Aorta (tissue), 5 donors: Measurements from ENCODE around the gene TICRR. TPM values are rescaled to one million over a fixed set of nuclear protein-coding genes. Genes with fewer than 3 reads are reported as not detected.
A peak's percentile ranks its signal among the peaks of the same experiment; 100 is the strongest.

Source experiments
- ATAC-seq: fragments of 200-7000 bp; cut with Tn5 transposase; one replicate; pipeline ENCODE4 v1.9.1; 2022; ENCODE audit warnings: moderate library complexity; ENCODE audit not compliant: low FRiP score
- DNase-seq, 2 donors: peaks; one replicate each; pipeline ENCODE4 v3.0.0-alpha.2; 2020
- H3K27ac ChIP-seq, 2 donors: one replicate each; pipeline ENCODE4 v1.5.1; 2013; ENCODE audit warnings: low read length in 2 of 2, mild to moderate bottlenecking in 2 of 2, moderate library complexity in 2 of 2, control low read depth in 1 of 2, inconsistent platforms in 1 of 2, low read depth in 1 of 2
- H3K27me3 ChIP-seq, 2 donors: one replicate each; pipeline ENCODE4 v1.6.1; 2013; ENCODE audit warnings: control low read depth in 1 of 2, low read length in 1 of 2, mild to moderate bottlenecking in 1 of 2, moderate library complexity in 1 of 2; ENCODE audit not compliant: insufficient read depth in 2 of 2, control insufficient read depth in 1 of 2
- H3K36me3 ChIP-seq, 2 donors: one replicate each; pipeline ENCODE4 v1.6.1; 2013; ENCODE audit warnings: control low read depth in 1 of 2, low read length in 1 of 2, mild to moderate bottlenecking in 1 of 2; ENCODE audit not compliant: insufficient read depth in 2 of 2, control insufficient read depth in 1 of 2
- H3K4me1 ChIP-seq, 2 donors: one replicate each; pipeline ENCODE4 v1.6.1; 2013; ENCODE audit warnings: low read length in 2 of 2, control low read depth in 1 of 2, mild to moderate bottlenecking in 1 of 2, moderate library complexity in 1 of 2; ENCODE audit not compliant: insufficient read depth in 2 of 2, control insufficient read depth in 1 of 2
- H3K4me3 ChIP-seq, 2 donors: one replicate each; pipeline ENCODE4 v1.5.1; 2013; ENCODE audit warnings: low read length in 2 of 2, control low read depth in 1 of 2, mild to moderate bottlenecking in 1 of 2
- H3K9me3 ChIP-seq: one replicate; pipeline ENCODE4 v1.6.1; 2013; ENCODE audit warnings: mild to moderate bottlenecking, low read length; ENCODE audit not compliant: control insufficient read depth
- WGBS, 2 donors: extraction: QIAGEN DNeasy Blood & Tissue Kit; methylation state at CpG; one replicate each; pipeline ENCODE4 v1.1.7; 2013; 5-methylcytosine and 5-hydroxymethylcytosine counted together
- intact Hi-C, 2 donors: fragments of 100-400 bp; cut with DNase I; formaldehyde crosslinking; loops; one replicate each; pipeline versions ENCODE4 v1.14.2 to v1.15.0; 2022
- long read RNA-seq, 2 donors: library from polyadenylated mRNA; unstranded; transcript quantifications; one replicate each; pipeline ENCODE4 v2.0.0, GENCODE V29; 2020 to 2021
- polyA plus RNA-seq, 2 donors: library from polyadenylated mRNA; stranded (reverse); fragments of 200-250 nt; gene quantifications; one replicate each; pipeline ENCODE4 v1.2.3, GENCODE V29; 2013
- total RNA-seq, 2 donors: library from RNA; stranded (reverse); fragmentation: NEBNext Ultra II Directional; extraction: Animal tissue kit (Norgen Biotek cat#: 25700); gene quantifications; one replicate each; pipeline ENCODE4 v1.2.1, GENCODE V29; 2021
- donor health status: healthy with polysubstance abuse.
- donor health status: Bipolar disorder and iron deficiency.
- donor health status: DM: no; HTN: no; CAD: no.
- donor health status: DM: no; HTN: no; CAD: no.
- donor health status: DM: yes; HTN: yes; CAD: no.

Gene TICRR, protein sequence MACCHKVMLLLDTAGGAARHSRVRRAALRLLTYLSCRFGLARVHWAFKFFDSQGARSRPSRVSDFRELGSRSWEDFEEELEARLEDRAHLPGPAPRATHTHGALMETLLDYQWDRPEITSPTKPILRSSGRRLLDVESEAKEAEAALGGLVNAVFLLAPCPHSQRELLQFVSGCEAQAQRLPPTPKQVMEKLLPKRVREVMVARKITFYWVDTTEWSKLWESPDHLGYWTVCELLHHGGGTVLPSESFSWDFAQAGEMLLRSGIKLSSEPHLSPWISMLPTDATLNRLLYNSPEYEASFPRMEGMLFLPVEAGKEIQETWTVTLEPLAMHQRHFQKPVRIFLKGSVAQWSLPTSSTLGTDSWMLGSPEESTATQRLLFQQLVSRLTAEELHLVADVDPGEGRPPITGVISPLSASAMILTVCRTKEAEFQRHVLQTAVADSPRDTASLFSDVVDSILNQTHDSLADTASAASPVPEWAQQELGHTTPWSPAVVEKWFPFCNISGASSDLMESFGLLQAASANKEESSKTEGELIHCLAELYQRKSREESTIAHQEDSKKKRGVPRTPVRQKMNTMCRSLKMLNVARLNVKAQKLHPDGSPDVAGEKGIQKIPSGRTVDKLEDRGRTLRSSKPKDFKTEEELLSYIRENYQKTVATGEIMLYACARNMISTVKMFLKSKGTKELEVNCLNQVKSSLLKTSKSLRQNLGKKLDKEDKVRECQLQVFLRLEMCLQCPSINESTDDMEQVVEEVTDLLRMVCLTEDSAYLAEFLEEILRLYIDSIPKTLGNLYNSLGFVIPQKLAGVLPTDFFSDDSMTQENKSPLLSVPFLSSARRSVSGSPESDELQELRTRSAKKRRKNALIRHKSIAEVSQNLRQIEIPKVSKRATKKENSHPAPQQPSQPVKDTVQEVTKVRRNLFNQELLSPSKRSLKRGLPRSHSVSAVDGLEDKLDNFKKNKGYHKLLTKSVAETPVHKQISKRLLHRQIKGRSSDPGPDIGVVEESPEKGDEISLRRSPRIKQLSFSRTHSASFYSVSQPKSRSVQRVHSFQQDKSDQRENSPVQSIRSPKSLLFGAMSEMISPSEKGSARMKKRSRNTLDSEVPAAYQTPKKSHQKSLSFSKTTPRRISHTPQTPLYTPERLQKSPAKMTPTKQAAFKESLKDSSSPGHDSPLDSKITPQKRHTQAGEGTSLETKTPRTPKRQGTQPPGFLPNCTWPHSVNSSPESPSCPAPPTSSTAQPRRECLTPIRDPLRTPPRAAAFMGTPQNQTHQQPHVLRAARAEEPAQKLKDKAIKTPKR (N-terminal part only)
- total RNA-seq (under 1 TPM; 0.16 to 0.60 TPM), polyA plus RNA-seq (under 1 TPM in 1 of 2 donors, not detected in 1; 0.03 TPM)
- long read RNA-seq, donor 1 = 0 reads
- long read RNA-seq, donor 2, partial matches to known transcripts = 1 of 2 reads
- long read RNA-seq, donor 2, other reads (novel, unspliced or antisense) = 1 of 2 reads

DNA sequence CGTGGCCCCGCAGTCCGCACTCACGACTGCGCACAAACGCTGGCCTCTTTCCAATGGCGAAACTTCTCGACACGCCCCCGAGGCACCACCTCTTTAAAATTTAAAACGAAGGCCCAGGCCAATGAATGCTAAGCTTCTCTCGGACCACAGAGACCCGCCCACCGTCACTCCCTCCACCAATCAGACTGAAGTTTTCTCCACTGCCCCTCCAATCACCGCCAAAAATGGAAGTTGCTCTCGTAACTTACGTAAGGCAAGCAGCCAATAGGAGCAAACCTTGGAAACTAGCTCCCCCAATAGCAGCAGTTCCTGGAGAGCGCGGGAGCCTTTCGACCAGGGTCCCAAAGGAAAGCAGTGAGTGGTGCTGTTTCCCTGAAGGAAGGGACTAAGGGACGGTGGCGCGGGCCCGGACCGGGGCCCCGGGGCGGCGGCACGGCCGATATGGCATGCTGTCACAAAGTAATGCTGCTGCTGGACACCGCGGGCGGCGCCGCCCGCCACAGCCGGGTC is at the start of gene TICRR:
TICRR (plus strand) TSS at position 324 of the 510 bp plus-strand sequence; CDS start at position 442, 118 bp downstream.
- Histone ChIP-seq H3K27ac (no peak within 1 kb of the TSS), H3K36me3 (no peaks in the 10 kb centered on the region), H3K9me3 (no peaks in the 10 kb centered on the region), H3K27me3 (no peaks in the 10 kb centered on the region), H3K4me3 (peak within 1 kb of the TSS; percentile 60 to 75), H3K4me1 (no peaks in the 10 kb centered on the region)
- ATAC-seq (peak; percentile 98), DNase-seq (peak; percentile 96 to 97)
- intact Hi-C loops = no loop called here
- 1% methylated on average over 35 to 37 of the region's 37 CpGs for WGBS, 2 donors

DNA sequence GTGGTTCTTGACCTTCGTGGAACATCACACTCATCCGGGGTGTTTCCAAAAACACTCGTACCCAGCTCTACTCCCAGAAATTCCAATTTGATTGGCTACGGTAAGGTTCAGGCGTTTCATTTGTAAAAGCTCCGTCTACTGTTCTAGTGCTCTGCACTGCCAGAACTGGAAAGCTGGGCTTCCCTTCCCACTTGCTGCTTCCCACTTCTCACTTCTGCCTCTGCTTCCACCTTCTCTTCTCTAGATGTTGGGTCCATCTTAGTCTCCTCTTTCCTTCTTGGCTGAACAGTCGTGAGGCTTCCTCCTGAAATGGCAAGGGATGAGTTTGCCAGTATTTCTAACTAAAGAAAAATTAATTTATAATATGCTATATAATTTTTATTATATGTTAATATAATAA is 49.1 kb upstream of the TICRR start:
- ATAC-seq (no peak), DNase-seq (no peak)
- Histone ChIP-seq H3K4me3 (no peak overlapping the region), H3K27ac (no peak overlapping the region), H3K9me3 (no peaks in the 10 kb centered on the region), H3K4me1 (no peaks in the 10 kb centered on the region), H3K27me3 (no peaks in the 10 kb centered on the region), H3K36me3 (no peaks in the 10 kb centered on the region)
- WGBS, 2 donors = 83 to 85% methylated on average over 7 of the region's 7 CpGs
- intact Hi-C loops = no loop called here

DNA sequence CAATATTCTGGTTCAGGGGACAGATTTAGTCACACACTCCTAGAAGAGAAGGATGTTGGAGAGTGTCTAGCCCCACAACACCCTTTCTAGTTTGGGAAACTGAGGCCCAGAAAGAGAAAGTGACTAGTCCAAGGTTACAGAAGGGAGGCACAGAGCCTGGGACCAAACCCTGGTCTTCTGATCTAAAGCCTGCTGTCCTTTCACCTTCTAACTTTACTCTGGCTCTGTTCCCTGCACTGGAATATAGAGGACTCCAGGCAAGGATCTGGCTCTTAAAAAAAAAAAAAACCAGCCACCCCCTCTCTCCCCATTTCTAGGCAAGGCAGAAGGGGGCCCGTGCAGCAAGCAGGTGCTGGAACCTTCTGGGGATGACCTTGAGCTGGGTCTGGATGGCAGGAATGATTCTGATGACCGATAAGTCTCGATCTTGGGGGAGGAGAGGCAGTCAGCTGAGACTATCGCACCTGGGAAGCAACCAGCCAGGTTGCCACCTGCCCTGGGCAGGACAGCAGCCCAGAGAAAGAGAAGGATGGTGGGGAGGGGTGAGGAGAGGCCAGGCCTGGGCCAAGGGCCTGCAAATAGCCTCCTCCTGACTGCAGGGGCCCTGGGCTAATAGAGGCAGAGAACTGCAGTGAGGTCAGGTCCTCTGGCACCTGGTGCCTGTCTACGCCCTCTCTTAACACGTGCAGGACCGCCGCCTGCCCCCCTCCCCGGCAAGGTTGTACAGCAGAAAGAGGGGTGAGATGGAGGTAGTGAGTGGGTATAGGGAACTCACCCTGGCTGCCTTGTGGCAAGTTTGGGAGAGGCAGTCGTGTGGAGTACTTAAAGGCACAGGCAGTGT is 48.4 kb upstream of the TICRR start:
- Histone ChIP-seq H3K36me3 (no peaks in the 10 kb centered on the region), H3K27ac (no peak overlapping the region), H3K27me3 (no peaks in the 10 kb centered on the region), H3K4me1 (no peaks in the 10 kb centered on the region), H3K9me3 (peaks cover 2% of the 10 kb centered on the region), H3K4me3 (no peak overlapping the region)
- WGBS, 2 donors = 71 to 76% methylated on average over 10 of the region's 10 CpGs
- ATAC-seq (no peak), DNase-seq (no peak)
- intact Hi-C loops = no loop called here

DNA sequence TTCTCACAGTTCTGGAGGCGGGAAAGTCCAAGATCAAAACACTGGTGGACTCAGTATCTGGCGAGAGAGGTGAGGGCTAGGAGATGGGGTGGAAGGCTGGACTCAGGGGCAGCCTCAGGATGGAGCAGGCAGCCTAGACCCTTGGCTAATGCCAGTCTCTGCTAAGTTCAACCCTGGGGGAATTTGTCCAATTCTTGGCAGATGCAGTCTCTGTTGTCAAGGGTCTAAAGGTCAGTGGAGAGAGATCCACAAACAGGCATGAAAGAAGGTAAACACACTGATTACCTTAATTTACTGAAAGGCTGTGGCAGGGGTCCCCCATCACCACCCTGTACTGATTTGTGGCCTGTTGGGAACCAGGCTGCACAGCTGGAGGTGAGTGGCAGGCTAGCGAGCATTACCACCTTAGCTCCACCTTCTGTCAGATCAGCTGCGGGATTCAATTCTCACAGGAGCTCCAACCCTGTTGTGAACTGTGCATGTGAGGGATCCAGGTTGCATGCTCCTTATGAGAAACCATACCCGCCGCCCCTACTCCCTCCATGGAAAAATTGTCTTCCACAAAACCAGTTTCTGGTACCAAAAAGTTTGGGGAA is 46.4 kb upstream of the TICRR start:
- no peaks in the 10 kb centered on the region for H3K27me3 ChIP-seq
- no peak overlapping the region for H3K27ac ChIP-seq
- ATAC-seq (no peak), DNase-seq (no peak)
- intact Hi-C loops = no loop called here
- H3K9me3 ChIP-seq = peaks cover 5% of the 10 kb centered on the region
- H3K4me1 ChIP-seq = no peaks in the 10 kb centered on the region
- 71 to 79% methylated on average over 6 of the region's 6 CpGs for WGBS, 2 donors
- H3K36me3 ChIP-seq = no peaks in the 10 kb centered on the region
- no peak overlapping the region for H3K4me3 ChIP-seq

DNA sequence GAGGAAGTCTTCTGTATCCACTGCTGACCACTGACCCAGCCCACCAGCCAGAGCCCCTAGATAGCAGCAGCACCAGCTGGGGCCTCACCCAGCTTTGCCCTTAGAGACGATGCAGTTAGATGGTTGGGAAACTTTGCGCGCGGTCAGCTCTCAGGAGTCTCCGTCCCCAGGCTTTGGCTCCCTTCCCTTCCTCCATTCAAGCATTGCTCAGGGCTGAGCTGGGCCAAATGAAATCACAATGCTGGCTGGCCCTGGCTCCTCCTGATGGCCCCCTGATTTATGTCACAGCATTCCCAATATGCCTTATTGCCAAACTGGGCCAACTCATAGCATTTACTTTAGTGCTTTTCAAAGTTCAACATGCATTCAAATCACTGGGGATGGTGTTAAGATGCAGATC is 44.3 kb upstream of the TICRR start:
- no peaks in the 10 kb centered on the region for H3K27me3 ChIP-seq
- no peak overlapping the region for H3K27ac ChIP-seq
- H3K4me1 ChIP-seq = no peaks in the 10 kb centered on the region
- ATAC-seq (no peak), DNase-seq (no peak)
- WGBS, 2 donors = 77 to 80% methylated on average over 5 of the region's 5 CpGs
- H3K4me3 ChIP-seq = no peak overlapping the region
- H3K9me3 ChIP-seq = peaks cover 5% of the 10 kb centered on the region
- H3K36me3 ChIP-seq = no peaks in the 10 kb centered on the region
- intact Hi-C loops = no loop called here

DNA sequence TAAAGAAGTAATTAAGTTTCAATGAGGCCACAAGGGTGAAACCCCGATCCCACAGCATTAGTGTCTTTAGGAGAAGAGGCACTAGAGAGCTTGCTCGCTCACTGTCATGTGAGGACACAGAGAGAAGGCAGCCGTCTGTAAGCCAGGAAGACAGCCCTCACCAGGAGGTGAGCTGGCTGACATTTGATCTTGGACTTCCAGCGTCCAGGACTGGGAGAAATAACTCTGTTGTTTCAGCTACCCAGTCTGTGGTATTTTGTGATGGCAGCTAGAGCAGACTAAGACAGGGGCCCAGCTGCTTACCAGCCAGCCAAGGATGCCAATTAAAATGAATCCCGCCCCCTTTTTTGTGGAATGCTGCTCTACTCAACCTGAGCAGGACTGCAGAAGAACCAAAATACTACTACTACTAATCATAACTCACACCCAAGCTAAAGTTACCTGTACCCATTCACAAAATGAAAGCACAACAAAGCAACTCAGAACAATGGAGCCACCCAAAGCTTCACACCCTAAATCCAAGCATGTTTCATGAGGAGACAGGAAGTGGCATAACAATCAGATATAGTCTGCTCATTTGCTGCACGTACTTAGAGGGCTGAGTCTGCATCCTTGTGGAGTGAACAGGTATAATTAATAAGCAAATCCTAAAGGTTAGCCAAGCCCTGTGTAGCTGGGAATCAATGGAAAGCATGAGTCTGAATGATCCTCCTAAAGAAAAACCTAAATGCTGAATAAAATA is 43.3 kb upstream of the TICRR start:
- Histone ChIP-seq H3K36me3 (no peaks in the 10 kb centered on the region), H3K4me3 (no peak overlapping the region), H3K27ac (no peak overlapping the region), H3K4me1 (no peaks in the 10 kb centered on the region), H3K27me3 (no peaks in the 10 kb centered on the region), H3K9me3 (peaks cover 5% of the 10 kb centered on the region)
- ATAC-seq = no peak
- 65 to 71% methylated on average over 6 of the region's 6 CpGs for WGBS, 2 donors
- intact Hi-C loops = no loop called here
- DNase-seq = no peak

DNA sequence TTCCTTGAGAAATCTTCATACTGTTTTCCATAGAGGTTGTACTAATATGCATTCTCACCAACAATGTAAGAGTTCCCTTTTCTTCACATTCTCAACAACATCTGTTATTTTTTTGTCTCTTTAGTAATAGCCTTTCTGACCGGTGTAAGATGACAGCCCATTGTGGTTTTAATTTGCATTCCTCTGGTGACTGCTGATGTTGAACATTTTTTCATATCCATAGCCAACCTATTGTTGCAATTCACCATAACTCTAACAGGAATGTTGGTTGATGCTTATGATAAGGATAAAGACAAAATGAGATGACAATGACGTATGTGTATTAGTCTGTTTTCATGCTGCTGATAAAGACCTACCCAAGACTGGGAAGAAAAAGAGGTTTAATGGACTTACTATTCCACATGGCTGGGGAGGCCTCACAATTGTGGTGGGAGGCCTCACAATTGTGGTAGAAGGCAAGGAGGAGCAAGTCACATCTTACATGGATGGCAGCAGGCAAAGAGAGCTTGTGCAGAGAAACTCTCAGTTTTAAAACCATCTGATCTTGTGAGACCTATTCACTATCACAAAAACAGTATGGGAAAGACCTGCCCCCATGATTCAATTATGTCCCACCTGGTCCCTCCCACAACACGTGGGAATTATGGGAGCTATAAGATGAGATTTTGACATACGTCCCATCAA is 41.3 kb upstream of the TICRR start:
- intact Hi-C loops = no loop called here
- Histone ChIP-seq H3K36me3 (no peaks in the 10 kb centered on the region), H3K27ac (no peak overlapping the region), H3K4me1 (no peaks in the 10 kb centered on the region), H3K9me3 (peaks cover 8% of the 10 kb centered on the region), H3K27me3 (no peaks in the 10 kb centered on the region), H3K4me3 (no peak overlapping the region)
- no peak for ATAC-seq
- DNase-seq = no peak
- WGBS, 2 donors = 80 to 84% methylated on average over 4 of the region's 4 CpGs
